ENCODE measurements around the gene LRRC63.

The LRRC63 gene

GRCh38 chr13:46313024-46313423 is 101.3 kb downstream of the LRRC63 start:
- DNase-seq (ENCODE audit: low read depth) = no peak

DNA sequence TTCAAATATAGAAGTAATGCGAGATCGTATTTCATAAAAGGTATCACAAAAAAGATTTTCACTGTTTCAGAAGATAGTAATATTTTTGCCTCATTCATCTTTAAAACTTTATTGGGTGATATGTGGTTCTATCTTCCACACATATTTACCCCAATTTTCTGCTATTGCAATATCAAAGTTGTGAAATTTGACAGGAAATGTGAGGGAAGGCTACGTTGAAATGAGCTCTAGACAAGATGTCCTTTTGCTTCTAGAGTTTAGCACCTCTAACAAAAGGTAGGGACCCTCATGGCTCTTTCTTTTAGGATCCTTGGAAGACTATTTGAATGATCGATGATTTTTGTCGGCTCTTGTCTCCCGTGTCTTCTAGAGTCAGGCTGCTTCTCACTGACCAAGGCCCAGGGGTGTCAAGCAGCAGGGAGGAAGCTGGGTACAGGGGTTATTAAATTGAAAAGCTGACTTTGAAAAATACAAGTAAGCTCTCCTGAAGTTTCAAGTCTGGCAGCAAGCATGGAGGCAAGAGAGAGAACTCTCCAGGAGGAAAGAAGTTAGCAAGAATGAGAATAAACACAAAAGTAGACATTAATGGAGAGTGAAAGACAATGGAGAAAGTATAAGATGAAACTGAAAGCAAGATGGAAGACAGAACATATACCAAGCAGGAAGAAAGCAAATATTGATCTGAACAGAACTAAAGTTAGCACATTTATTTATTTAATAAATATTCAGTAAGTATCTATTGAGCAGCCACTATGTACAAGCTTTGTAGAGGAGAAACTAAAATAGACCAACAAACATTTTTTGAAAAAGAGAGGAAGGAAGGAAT is 101.9 kb downstream of the LRRC63 start:
- DNase-seq (ENCODE audit: low read depth) = no peak

- no peak for DNase-seq (ENCODE audit: low read depth)
Observed at GRCh38 chr13:46314587-46314986, 102.9 kb downstream of the LRRC63 start.

DNA sequence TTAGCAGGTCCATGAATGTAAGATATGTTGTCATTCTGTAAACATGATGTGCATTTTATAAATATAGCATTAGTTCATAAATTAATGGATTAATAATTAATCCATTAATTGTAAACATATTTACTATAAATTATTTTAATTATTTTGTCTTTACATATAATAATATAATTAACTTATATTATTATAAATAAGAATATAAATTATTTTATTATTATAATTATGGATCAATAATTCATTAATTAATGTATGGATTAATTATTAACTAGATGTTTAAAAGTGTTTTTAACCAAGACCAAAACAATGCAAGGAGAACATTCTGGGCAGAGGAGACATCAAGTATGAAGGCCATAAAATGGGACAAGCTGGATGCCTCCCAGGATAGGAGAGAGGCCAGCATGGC is 103.3 kb downstream of the LRRC63 start:
- no peak for DNase-seq (ENCODE audit: low read depth)

DNA sequence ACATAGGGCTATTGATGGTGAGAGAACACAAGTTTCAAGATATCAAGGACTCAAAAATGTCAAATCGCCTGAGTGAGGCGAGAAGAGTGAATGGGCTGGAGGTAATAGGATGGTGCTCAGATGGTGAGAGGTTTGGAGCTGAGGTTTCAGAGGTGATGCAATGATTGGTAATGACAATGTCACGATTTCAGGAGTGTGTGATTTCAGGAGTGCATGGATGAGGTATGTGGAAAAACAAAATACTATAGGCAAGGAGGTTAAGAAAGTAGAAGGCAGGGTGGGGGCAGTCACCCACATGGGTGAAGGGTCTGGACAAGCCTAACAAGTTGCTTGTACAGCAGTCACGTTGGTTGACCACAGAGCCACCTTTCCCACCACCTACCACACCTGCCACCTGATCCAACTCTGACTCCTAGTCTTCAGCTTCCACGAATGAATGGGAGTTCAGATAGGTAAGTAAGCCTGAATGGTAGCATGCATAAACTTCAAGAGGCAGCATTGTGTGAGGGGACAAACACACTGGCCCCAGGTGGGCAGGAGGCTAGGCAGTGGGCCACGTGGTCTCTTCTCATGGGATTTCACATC is 103.9 kb downstream of the LRRC63 start:
- no peak for DNase-seq (ENCODE audit: low read depth)

GRCh38 chr13:46317120-46317519 is 105.4 kb downstream of the LRRC63 start:
- DNase-seq (ENCODE audit: low read depth) = no peak

DNA sequence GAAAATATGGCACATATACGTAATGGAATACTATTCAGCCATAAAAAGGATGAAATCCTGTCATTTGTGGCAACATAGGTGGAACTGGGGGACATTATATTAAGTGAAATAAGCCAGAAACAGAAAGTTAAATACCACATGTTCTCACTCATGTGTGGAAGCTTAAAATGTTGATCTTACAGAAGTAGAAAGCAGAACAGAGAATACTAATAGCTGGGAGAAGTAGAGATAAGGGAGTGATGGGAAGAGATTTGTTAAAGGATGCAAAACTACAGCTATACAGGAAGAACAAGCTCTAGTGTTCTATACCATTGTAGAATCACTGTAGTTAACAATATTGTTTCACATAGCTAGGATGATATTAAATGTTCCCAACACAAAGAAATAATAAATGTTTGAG is 107.3 kb downstream of the LRRC63 start:
- no peak for DNase-seq (ENCODE audit: low read depth)

GRCh38 chr13:46320406-46320805 is 108.7 kb downstream of the LRRC63 start:
- DNase-seq (ENCODE audit: low read depth) = no peak

DNA sequence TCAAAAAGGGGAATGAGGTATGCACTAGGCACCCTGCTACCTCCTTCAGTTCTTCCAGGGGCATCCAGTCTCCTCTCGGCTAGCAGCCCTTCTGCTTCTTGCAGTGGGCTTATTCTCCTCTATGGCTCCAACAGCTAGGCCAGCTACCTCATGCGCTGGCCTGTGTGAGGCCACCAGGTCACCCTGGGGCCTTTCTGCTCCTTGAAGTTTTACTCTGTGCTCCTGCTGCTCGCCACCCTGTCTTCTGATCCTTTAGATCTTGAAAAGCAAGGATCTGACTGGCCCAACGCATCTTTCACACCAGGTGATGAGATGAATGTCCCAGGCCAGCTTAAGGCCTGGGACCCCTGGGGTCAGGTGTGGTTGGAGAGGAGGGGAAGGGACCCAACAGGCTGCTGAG is 109.1 kb downstream of the LRRC63 start:
- DNase-seq (ENCODE audit: low read depth) = no peak

DNA sequence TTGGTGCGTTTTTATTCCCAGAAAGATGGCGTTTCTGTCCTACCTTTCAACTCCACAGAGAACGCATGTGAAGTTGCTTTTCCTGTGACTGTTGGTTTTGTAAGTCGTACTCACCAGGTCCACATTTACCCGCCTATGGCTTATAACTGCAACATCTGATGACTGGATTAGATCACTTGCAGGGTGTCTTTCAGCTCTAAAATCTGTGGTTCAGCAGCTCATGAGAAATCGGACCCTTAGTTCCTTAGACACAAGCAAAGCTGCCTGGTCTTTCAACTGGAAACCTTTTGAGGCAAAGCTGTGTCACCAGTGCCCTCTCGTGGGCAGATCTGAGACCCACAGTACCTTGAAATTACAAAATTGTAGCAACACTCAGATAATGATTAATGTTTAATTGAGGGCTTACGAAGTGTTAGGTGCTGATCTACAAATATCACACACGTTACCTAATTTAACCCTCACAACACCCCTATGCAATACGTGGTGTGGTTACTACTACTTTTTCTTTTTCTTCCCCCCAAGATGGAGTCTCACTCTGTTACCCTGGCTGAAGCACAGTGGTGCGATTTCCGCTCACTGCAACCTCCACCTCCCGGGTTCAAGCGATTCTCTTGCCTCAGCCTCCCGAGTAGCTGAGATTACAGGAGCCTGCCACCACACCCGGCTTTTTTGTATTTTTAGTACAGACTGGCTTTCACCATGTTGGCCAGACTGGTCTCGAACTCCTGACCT is 109.9 kb downstream of the LRRC63 start:
- peak; percentile 52 for DNase-seq (ENCODE audit: low read depth)

DNA sequence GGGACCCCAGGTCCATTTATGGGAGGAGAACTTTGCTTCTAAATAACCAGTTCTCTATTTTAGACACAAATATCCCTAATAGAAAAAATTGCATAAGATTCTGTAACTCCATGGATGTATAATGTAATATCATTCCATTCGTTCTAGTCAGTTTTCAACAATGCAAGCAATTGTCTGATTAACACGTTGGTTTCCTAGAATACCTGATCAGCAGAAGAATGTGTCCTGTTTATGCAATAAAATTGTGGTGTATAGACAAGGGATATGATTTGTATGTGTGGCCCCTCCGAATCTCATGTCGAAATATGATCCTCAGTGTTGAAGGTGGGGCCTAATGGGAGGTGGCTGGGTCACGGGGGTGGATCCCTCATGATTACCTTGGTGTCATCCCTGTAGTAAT is 113.2 kb downstream of the LRRC63 start:
- DNase-seq (ENCODE audit: low read depth) = no peak
